Smooth muscle cell (in vitro differentiated cells): ENCODE data around the gene CACNB1. TPM values are rescaled to one million over a fixed set of nuclear protein-coding genes. Genes with fewer than 3 reads are reported as not detected.

Experiments
- DNase-seq: peaks from one replicate; lab custom pipeline; 2025; ENCODE audit not compliant: unreplicated experiment; lab: John Stamatoyannopoulos, UW
- H2AFZ ChIP-seq: fragments of 200-600 bp; sonication (generic); 2 replicates; pipeline ENCODE4 v1.6.0; 2016; ENCODE audit warnings: antibody characterized with exemption, low read depth, mild to moderate bottlenecking
- H3F3A ChIP-seq: fragments of 200-600 bp; sonication (generic); 2 replicates; pipeline ENCODE4 v1.6.0; 2017; ENCODE audit warnings: antibody characterized with exemption, low read depth
- H3K27ac ChIP-seq: fragments of 200-600 bp; sonication (generic); 2 replicates; pipeline ENCODE4 v1.5.1; 2016; ENCODE audit warnings: low read depth, mild to moderate bottlenecking
- H3K27me3 ChIP-seq: fragments of 200-600 bp; sonication (generic); 2 replicates; pipeline ENCODE4 v1.6.1; 2016; ENCODE audit warnings: low read depth, mild to moderate bottlenecking
- H3K36me3 ChIP-seq: fragments of 200-600 bp; sonication (generic); 2 replicates; pipeline ENCODE4 v1.5.1; 2016; ENCODE audit warnings: low read depth
- H3K4me1 ChIP-seq: fragments of 200-600 bp; sonication (generic); 2 replicates; pipeline ENCODE4 v1.5.1; 2016; ENCODE audit warnings: low read depth
- H3K4me2 ChIP-seq: fragments of 200-600 bp; sonication (generic); 2 replicates; pipeline ENCODE4 v1.6.0; 2016; ENCODE audit warnings: mild to moderate bottlenecking
- H3K4me3 ChIP-seq: fragments of 200-600 bp; sonication (generic); 2 replicates; pipeline ENCODE4 v1.5.1; 2016; ENCODE audit warnings: mild to moderate bottlenecking
- H3K79me2 ChIP-seq: fragments of 200-600 bp; sonication (generic); 2 replicates; pipeline ENCODE4 v1.6.0; 2016; ENCODE audit warnings: low read depth, mild to moderate bottlenecking
- H3K9ac ChIP-seq: fragments of 200-600 bp; sonication (generic); 2 replicates; pipeline ENCODE4 v1.6.0; 2016; ENCODE audit warnings: low read depth
- H3K9me3 ChIP-seq: fragments of 200-600 bp; sonication (generic); replicated peaks from 2 replicates; pipeline ENCODE4 v1.5.1; 2016; ENCODE audit warnings: low read depth
- H4K20me1 ChIP-seq: fragments of 200-600 bp; sonication (generic); 2 replicates; pipeline ENCODE4 v1.6.0; 2016; ENCODE audit warnings: low read depth
- WGBS: methylation state at CpG from one replicate; pipeline ENCODE4 v1.1.7; 2016; ENCODE audit warnings: low lambda C conversion rate; 5-methylcytosine and 5-hydroxymethylcytosine counted together
- polyA plus RNA-seq: library from polyadenylated mRNA; unstranded; fragments of >200 nt; fragmentation: Nextera tagmentation; extraction: Ambion mirVana; gene quantifications from 2 replicates; pipeline ENCODE4 v1.2.1, GENCODE V29; 2016
- total RNA-seq: library from RNA; depleted of rRNA; stranded (reverse); fragments of >200 nt; gene quantifications from 2 replicates; pipeline ENCODE4 v1.2.3, GENCODE V29; 2014
- TF ChIP-seq, protein P1 (sequence below): fragments of 200-600 bp; sonication (generic); IDR thresholded peaks from 2 replicates; pipeline ENCODE4 v1.5.1; 2017; ENCODE audit warnings: borderline replicate concordance, mild to moderate bottlenecking, antibody characterized with exemption; ENCODE audit not compliant: insufficient read depth, poor library complexity, severe bottlenecking

The CACNB1 gene
- total and polyA plus RNA-seq, 2 experiments from 2014 or later = 7.1 to 9.2 TPM

DNA sequence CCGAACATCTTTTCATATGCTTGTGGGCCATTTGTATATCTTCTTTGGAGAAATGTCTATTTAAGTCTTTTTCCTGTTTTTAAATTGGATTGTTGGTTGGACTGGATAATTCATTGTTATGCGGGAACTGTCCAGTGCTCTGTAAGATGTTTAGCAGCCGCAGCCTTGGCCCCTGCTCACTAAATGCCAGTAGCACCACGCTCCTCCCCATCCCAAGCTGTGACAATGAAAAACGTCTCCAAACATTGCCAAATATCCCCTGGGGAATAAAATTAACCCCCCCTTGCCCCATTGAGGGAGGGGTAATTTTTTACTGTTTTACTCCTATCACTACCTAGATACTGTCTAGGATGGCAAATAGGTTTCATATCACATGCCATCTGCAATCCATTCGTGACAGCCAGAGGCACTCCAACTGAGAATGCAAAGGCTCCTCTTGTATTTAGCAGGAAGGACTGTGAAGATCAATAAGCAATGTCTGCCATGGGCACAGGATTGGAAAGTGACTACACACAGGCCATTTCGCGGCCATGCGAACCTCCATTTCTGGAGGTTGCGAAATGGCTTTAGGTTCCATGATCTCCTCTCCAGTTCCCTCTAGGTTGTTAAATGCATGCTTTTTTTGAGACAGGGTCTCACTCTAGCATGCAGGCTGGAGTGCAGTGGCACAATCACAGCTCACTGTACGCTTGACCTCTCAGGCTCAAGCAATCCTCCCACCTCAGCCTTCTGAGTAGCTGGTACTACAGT, 55.4 kb downstream of the CACNB1 start:
- Histone ChIP-seq H3K4me3 (no peak overlapping the region), H3K9ac (no peak overlapping the region), H3K79me2 (no peaks in the 10 kb centered on the region), H3K36me3 (no peaks in the 10 kb centered on the region), H3K27ac (no peak overlapping the region), H3K4me2 (no peak overlapping the region), H3K4me1 (peaks cover 4% of the 10 kb centered on the region), H3K9me3 (no peaks in the 10 kb centered on the region), H2AFZ (no peak overlapping the region), H3F3A (peaks cover 4% of the 10 kb centered on the region), H4K20me1 (no peaks in the 10 kb centered on the region), H3K27me3 (no peaks in the 10 kb centered on the region)
- no peak for DNase-seq
- TF ChIP-seq, protein P1, sequence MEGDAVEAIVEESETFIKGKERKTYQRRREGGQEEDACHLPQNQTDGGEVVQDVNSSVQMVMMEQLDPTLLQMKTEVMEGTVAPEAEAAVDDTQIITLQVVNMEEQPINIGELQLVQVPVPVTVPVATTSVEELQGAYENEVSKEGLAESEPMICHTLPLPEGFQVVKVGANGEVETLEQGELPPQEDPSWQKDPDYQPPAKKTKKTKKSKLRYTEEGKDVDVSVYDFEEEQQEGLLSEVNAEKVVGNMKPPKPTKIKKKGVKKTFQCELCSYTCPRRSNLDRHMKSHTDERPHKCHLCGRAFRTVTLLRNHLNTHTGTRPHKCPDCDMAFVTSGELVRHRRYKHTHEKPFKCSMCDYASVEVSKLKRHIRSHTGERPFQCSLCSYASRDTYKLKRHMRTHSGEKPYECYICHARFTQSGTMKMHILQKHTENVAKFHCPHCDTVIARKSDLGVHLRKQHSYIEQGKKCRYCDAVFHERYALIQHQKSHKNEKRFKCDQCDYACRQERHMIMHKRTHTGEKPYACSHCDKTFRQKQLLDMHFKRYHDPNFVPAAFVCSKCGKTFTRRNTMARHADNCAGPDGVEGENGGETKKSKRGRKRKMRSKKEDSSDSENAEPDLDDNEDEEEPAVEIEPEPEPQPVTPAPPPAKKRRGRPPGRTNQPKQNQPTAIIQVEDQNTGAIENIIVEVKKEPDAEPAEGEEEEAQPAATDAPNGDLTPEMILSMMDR = no peak
- 95% methylated on average over 11 of the region's 11 CpGs for WGBS

DNA sequence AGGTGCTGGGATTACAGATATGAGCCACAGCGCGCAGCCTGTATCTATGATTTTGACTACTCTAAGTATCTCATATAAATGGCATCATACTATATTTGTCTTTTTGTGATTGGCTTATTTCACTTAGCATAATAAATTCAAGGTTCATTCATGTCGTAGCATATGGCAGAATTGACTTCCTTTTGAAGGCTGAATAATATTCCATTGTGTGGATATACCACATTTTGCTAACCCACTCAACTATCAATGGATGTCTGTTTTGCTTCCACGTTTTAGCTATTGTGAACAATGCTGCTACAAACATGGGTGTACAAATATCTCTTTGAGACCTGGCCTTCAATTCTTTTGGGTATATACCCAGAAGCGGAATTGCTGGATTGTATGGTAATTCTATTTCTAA, 56.2 kb downstream of the CACNB1 start:
- no peak for DNase-seq
- TF ChIP-seq, protein P1 = no peak
- Histone ChIP-seq H3K36me3 (no peaks in the 10 kb centered on the region), H2AFZ (no peak overlapping the region), H3K27me3 (no peaks in the 10 kb centered on the region), H4K20me1 (no peaks in the 10 kb centered on the region), H3K9me3 (no peaks in the 10 kb centered on the region), H3K4me3 (no peak overlapping the region), H3K4me2 (no peak overlapping the region), H3K4me1 (peaks cover 4% of the 10 kb centered on the region), H3K27ac (no peak overlapping the region), H3F3A (peaks cover 4% of the 10 kb centered on the region), H3K79me2 (no peaks in the 10 kb centered on the region), H3K9ac (no peak overlapping the region)
- 91% methylated on average over 5 of the region's 5 CpGs for WGBS

DNA sequence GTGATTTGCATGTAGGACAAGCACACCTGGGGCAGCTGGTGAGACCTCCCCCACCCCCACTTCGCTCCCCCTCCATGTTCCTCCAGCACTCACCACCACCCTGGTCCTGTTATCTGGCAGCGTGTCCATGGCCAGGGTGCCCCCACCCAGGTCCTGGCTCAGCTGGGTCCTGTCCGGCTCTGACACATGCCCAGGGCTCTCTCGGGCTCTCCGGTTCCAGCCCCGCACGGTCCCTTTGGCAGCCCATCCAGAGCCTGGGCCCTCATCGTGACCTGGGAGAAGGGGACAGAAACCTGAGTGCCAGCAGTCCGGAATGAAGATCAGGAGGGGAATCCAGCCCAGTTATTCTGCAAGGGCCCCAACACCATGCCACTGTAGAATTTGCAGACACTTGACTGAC, 57.9 kb downstream of the CACNB1 start:
- Histone ChIP-seq H3K9me3 (no peaks in the 10 kb centered on the region), H2AFZ (no peak overlapping the region), H3K27me3 (no peaks in the 10 kb centered on the region), H3K79me2 (no peaks in the 10 kb centered on the region), H3K27ac (no peak overlapping the region), H4K20me1 (no peaks in the 10 kb centered on the region), H3K9ac (no peak overlapping the region), H3K4me3 (no peak overlapping the region), H3K4me2 (peak overlapping the region; percentile 75), H3K4me1 (peaks cover 4% of the 10 kb centered on the region), H3F3A (peaks cover 4% of the 10 kb centered on the region), H3K36me3 (no peaks in the 10 kb centered on the region)
- 98% methylated on average over 9 of the region's 9 CpGs for WGBS
- no peak for DNase-seq
- TF ChIP-seq, protein P1 = no peak

DNA sequence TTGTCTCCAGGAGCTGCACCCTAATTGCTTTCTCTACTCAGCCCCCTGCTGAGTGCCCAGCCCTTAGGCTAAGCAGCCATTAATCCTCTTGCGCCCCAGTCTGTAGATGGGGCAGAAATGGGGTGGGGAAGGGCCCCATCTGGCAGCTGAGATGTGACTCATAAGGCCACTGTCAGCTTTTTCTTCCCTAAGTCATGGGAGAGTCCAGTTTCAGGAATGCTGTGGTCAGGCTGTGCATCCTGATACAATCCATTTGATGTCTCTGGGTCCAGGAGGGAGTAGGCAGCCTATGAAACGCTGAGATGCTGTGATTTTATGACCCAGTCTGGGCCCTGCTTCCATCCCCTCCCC, 58.3 kb downstream of the CACNB1 start:
- Histone ChIP-seq H3K4me3 (no peak overlapping the region), H3K4me1 (peaks cover 4% of the 10 kb centered on the region), H3K9me3 (no peaks in the 10 kb centered on the region), H3K27me3 (no peaks in the 10 kb centered on the region), H3K27ac (peak overlapping the region; percentile 85), H2AFZ (no peak overlapping the region), H3K9ac (peak overlapping the region; percentile 17), H3F3A (peaks cover 4% of the 10 kb centered on the region), H3K79me2 (no peaks in the 10 kb centered on the region), H4K20me1 (no peaks in the 10 kb centered on the region), H3K36me3 (no peaks in the 10 kb centered on the region), H3K4me2 (peak overlapping the region; percentile 75)
- 12% methylated on average over 2 of the region's 2 CpGs for WGBS
- TF ChIP-seq, protein P1 = no peak
- no peak for DNase-seq
